AG04449 (cell line): ENCODE results near the gene EIF1AD.

ENCODE experiments used
- CTCF ChIA-PET: fragments of 350-600 bp; formaldehyde crosslinking; extraction: SDS; loops from one replicate; lab custom pipeline; 2021; ENCODE audit warnings: antibody characterized with exemption; lab: Yijun Ruan, JAX
- POLR2A ChIA-PET: fragments of 400-600, 350-600 bp; formaldehyde crosslinking; extraction: SDS; loops from one replicate; lab custom pipeline; 2020; ENCODE audit warnings: antibody characterized with exemption, inconsistent platforms; lab: Yijun Ruan, JAX
- DNase-seq: peaks from one replicate; pipeline ENCODE4 v3.0.0-alpha.2; 2010; ENCODE audit warnings: low read depth, low spot score
- H3K4me3 ChIP-seq: 2 replicates; pipeline ENCODE4 v1.5.1; 2011; ENCODE audit warnings: low read depth, mild to moderate bottlenecking, control low read depth, low read length
- TF ChIP-seq, protein P1 (sequence below): IDR thresholded peaks from one replicate; pipeline ENCODE4 v1.5.1; 2011; ENCODE audit warnings: mild to moderate bottlenecking, moderate library complexity, low read length, control low read depth, inconsistent platforms; ENCODE audit not compliant: insufficient read depth; ENCODE audit errors: missing control alignments

EIF1AD gene

DNA sequence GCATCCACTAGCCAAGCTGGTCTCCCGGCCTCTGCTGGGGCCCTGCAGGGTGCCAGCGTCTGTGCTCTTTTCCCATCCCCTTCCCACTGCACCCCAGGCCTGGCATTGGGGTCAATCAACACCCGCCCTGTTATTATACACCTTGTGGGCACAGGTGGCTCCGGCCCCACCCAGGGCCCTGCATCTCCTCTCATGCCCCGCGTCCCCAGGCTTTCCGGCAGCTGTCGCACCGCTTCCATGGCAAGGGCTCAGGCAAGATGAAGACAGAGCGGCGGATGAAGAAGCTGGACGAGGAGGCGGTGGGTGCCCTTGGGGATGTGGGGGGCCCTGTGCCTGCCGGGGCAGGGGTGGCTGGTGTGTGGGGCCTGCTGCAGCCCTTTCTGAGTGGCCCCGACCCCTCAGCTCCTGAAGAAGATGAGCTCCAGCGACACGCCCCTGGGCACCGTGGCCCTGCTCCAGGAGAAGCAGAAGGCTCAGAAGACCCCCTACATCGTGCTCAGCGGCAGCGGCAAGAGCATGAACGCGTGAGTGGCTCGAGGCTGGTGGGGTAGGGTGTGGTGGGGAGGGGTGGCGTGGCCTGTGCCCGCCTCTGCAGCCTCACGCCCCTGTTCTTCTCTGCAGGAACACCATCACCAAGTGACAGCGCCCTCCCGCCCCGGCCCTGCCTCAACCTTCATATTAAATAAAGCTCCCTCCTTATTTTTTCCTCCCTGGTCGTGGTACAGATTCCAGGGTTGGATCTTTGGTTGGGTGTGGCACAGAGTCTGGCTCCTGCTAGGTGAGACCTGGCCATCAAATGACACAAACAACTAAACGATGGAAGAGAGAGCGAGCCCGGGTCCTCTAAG, 23.3 kb downstream of the EIF1AD start:
- POLR2A ChIA-PET: interaction anchor here (1.0 kb wide), 1 partner anchor 24 kb away, joined by 3 read pairs; no protein-coding TSS in a partner anchor
- TF ChIP-seq, protein P1, sequence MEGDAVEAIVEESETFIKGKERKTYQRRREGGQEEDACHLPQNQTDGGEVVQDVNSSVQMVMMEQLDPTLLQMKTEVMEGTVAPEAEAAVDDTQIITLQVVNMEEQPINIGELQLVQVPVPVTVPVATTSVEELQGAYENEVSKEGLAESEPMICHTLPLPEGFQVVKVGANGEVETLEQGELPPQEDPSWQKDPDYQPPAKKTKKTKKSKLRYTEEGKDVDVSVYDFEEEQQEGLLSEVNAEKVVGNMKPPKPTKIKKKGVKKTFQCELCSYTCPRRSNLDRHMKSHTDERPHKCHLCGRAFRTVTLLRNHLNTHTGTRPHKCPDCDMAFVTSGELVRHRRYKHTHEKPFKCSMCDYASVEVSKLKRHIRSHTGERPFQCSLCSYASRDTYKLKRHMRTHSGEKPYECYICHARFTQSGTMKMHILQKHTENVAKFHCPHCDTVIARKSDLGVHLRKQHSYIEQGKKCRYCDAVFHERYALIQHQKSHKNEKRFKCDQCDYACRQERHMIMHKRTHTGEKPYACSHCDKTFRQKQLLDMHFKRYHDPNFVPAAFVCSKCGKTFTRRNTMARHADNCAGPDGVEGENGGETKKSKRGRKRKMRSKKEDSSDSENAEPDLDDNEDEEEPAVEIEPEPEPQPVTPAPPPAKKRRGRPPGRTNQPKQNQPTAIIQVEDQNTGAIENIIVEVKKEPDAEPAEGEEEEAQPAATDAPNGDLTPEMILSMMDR: no peak
- CTCF ChIA-PET: interaction anchor here (1.3 to 44.9 kb wide), 4 partner anchors 9 to 268 kb away, joined by 3 to 1090 read pairs (median 5); partner anchors contain the start of genes CCDC85B, CTSW, EFEMP2 and FIBP
- no peak for DNase-seq
- no peak overlapping the region for H3K4me3 ChIP-seq

DNA sequence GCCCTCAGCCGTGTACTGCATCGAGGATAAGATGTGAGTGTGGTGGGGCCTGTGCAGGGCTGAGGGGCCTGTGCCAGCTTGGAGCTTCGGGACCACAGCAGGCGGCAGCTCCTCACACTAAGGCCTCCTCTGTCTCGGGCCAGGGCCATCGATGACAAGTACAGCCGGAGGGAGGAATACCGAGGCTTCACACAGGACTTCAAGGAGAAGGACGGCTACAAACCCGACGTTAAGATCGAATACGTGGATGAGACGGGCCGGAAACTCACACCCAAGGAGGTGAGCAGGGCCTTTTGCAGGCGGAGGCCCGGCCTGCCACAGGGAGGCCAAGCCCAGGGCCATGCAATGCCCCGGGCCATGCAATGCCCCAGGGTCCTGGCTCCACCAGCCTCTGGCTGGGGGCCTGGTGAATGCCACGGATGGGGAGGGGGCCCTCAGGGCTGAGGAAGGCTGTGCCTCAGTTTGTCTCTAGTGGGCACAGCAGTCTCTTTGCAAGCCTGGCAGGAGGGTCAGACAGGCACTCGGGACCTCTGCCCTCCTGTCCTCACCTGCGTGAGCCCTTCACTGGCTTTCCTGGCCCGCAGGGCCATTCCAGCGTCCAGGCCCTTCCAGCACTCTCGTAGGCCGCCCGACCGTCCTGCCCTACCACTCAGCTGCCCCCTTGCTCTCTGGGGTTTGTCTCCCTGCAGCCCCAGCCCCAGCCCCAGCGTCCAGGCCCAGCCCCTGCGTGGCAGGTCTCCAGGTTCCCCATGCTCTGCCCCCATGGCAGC, 24.2 kb downstream of the EIF1AD start:
- DNase-seq: no peak
- POLR2A ChIA-PET: no interaction called here
- H3K4me3 ChIP-seq: no peak overlapping the region
- TF ChIP-seq, protein P1: no peak
- CTCF ChIA-PET: interaction anchor here (1.0 to 44.9 kb wide), 6 partner anchors 10 to 267 kb away, joined by 3 to 1090 read pairs (median 3); partner anchors contain the start of genes CCDC85B, CTSW, EFEMP2 and FIBP

DNA sequence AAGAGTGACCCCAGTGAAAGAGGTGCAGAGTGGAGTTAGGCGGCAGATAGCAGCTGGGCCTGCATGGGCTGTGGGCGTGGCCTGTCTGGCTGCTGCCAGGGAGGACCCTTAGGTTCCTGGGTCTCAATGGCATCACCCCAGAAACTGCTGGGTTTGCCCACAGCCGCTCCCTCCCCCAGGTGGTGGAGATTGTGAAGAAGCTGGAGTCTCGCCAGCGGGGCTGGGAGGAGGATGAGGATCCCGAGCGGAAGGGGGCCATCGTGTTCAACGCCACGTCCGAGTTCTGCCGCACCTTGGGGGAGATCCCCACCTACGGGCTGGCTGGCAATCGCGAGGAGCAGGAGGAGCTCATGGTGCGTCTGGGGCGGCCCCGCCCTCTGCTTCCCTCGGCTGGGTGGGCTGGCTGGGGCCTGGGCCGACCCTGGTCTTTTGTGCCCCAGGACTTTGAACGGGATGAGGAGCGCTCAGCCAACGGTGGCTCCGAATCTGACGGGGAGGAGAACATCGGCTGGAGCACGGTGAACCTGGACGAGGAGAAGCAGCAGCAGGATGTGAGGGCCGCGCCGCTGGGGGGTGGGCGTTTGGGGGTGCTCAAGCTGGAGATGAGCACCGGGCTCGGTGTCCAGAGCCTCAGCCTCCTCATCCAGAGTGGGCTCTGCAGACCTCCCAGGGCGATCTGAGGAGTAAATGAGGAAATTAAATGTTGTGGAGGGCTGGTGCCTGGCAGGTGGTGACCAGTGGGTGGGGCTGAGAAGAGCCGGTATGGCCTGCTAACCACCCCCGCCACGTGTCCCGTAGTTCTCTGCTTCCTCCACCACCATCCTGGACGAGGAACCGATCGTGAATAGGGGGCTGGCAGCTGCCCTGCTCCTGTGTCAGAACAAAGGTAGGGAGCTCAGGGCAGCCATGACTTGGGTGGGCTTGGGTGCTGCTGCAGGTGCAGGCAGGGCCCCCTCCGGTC, 25.5 kb downstream of the EIF1AD start:
- TF ChIP-seq, protein P1: no peak
- no peak overlapping the region for H3K4me3 ChIP-seq
- no peak for DNase-seq
- CTCF ChIA-PET: interaction anchor here (1.0 to 44.9 kb wide), 6 partner anchors 9 to 159 kb away, joined by 3 to 1090 read pairs (median 6); partner anchors contain the start of genes CCDC85B, CTSW, EFEMP2 and FIBP
- POLR2A ChIA-PET: no interaction called here

DNA sequence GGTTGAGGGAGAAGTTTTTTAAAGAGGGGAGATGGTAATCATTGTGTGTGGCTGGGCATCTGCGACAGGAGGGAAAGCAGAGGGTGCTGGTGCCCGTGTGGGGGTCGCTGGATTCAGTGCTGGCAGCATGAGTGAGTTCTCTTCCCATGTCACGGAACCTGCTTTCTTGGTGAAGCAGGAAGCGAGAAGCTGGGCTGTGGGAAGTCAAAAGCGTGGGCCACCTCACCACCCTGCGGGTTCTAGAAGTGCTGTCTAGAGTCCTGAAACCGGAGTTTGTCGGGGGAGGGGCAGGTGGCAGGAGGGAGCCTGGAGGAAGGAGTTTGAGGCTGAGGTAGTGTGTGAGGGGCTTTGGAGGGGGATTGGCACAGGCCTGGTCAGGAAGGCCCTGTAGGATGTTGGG, 26.2 kb downstream of the EIF1AD start:
- CTCF ChIA-PET: interaction anchor here (0.8 to 44.9 kb wide), 3 partner anchors 10 to 93 kb away, joined by 3 to 1090 read pairs (median 11); partner anchors contain the start of genes CCDC85B, CTSW, EFEMP2 and FIBP
- POLR2A ChIA-PET: interaction anchor here (1.1 kb wide), 1 partner anchor 77 kb away, joined by 3 read pairs; no protein-coding TSS in a partner anchor
- TF ChIP-seq, protein P1: no peak
- no peak overlapping the region for H3K4me3 ChIP-seq
- DNase-seq: no peak

DNA sequence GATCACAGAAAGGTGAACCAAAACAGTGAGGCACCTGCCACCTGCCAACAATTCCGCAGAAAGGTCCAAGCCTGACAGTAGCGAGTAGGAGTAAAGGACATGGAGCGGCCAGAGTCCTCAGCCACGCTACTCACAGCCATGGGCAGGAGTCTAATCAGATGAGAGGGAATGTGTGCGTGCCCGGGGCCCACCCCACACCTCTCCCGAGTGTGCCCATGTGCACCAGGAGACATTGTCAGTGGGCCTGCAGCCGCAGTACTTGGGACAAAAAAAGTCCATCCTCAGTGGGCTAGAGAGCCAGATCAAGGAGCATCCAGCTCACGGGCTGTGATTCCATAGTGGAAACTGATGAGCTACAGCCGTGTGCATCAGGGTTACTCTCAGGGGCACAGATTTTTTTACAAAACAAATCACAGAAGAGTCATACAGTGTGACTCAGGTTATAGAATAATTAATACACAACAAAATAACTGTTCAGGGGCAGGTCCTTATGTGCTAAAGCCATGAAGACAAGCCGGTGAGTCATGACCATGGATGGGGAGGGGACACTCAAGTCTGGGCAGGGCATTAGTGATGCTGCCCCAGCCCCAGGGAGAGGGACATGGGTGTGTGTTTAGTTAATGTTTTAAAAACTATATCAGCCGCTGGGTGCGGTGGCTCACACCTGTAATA, 28.4 kb downstream of the EIF1AD start:
- CTCF ChIA-PET: interaction anchor here (3.0 to 44.9 kb wide), 2 partner anchors 12 to 91 kb away, joined by 11 to 1090 read pairs; partner anchors contain the start of genes CCDC85B, CTSW, EFEMP2 and FIBP
- TF ChIP-seq, protein P1: no peak
- POLR2A ChIA-PET: interaction anchor here (1.0 kb wide), 1 partner anchor 11 kb away, joined by 3 read pairs; no protein-coding TSS in a partner anchor
- no peak overlapping the region for H3K4me3 ChIP-seq
- DNase-seq: no peak
